OCI-LY7 (cell line): ENCODE data around the gene MPRIP. TPM values are rescaled to one million over a fixed set of nuclear protein-coding genes. Genes with fewer than 3 reads are reported as not detected.

ENCODE experiments used
- BruUV-seq: library from RNA; stranded (reverse); fragments of 400-500 nt; replicated peaks from 2 replicates; lab custom pipeline; 2021; lab: Mats Ljungman, UMichigan
- CTCF ChIA-PET: fragments of 300-600 bp; sonication (Branson Sonifier 250); formaldehyde crosslinking; loops from one replicate; lab custom pipeline; 2022; ENCODE audit warnings: antibody characterized with exemption; ENCODE audit not compliant: unreplicated experiment; lab: Charles Lee
- POLR2A ChIA-PET: fragments of 300-600 bp; sonication (Branson Sonifier 250); formaldehyde crosslinking; loops from one replicate; lab custom pipeline; 2022; ENCODE audit warnings: antibody characterized with exemption; lab: Charles Lee
- DNase-seq: peaks from one replicate; pipeline ENCODE4 v3.0.0-alpha.2; 2015; ENCODE audit warnings: low spot score
- H2AFZ ChIP-seq: fragments of 200-600 bp; sonication (generic), shearing (Covaris generic); 2 replicates; pipeline ENCODE4 v1.6.1; 2014; ENCODE audit warnings: mild to moderate bottlenecking, antibody characterized with exemption, low read length, moderate library complexity
- H3K27ac ChIP-seq: fragments of 200-600 bp; sonication (generic); 2 replicates; pipeline ENCODE4 v1.5.1; 2014; ENCODE audit warnings: mixed run types, low read depth, mild to moderate bottlenecking, moderate library complexity, low read length, inconsistent platforms; ENCODE audit not compliant: poor library complexity, severe bottlenecking
- H3K36me3 ChIP-seq: fragments of 200-600 bp; sonication (generic); 2 replicates; pipeline ENCODE4 v1.6.1; 2014; ENCODE audit warnings: mild to moderate bottlenecking, antibody characterized with exemption, low read length, moderate library complexity, mixed read lengths; ENCODE audit not compliant: insufficient read depth
- H3K4me1 ChIP-seq: fragments of 200-600 bp; sonication (generic); 2 replicates; pipeline ENCODE4 v1.5.1; 2014; ENCODE audit warnings: mild to moderate bottlenecking, low read length; ENCODE audit not compliant: insufficient read depth, poor library complexity, severe bottlenecking
- H3K4me2 ChIP-seq: fragments of 200-600 bp; sonication (generic); 2 replicates; pipeline ENCODE4 v1.6.1; 2014; ENCODE audit warnings: mild to moderate bottlenecking, low read length
- H3K4me3 ChIP-seq: fragments of 200-600 bp; sonication (generic); 2 replicates; pipeline ENCODE4 v1.5.1; 2014; ENCODE audit warnings: mild to moderate bottlenecking, low read depth, low read length; ENCODE audit not compliant: poor library complexity, severe bottlenecking
- H3K79me2 ChIP-seq: fragments of 200-600 bp; sonication (generic); 2 replicates; pipeline ENCODE4 v1.6.1; 2016; ENCODE audit warnings: low read depth, mild to moderate bottlenecking, low read length, moderate library complexity, mixed read lengths; ENCODE audit not compliant: insufficient read depth
- H3K9me2 ChIP-seq: fragments of 200-600 bp; sonication (generic); 2 replicates; pipeline ENCODE4 v1.6.1; 2016; ENCODE audit warnings: mild to moderate bottlenecking, low read length, mixed read lengths; ENCODE audit not compliant: insufficient read depth
- H3K9me3 ChIP-seq: fragments of 200-600 bp; sonication (generic); 2 replicates; pipeline ENCODE4 v1.6.1; 2014; ENCODE audit warnings: mild to moderate bottlenecking, mixed run types, low read length, mixed read lengths
- H4K20me1 ChIP-seq: fragments of 200-600 bp; sonication (generic); 2 replicates; pipeline ENCODE4 v1.6.1; 2014; ENCODE audit warnings: mild to moderate bottlenecking, antibody characterized with exemption, low read length, moderate library complexity, mixed read lengths; ENCODE audit not compliant: insufficient read depth
- EZH2phosphoT487 ChIP-seq: fragments of 200-600 bp; sonication (generic); IDR thresholded peaks from 2 replicates; pipeline ENCODE4 v1.6.1; 2018; ENCODE audit warnings: low read depth, borderline replicate concordance, mild to moderate bottlenecking, mixed run types, antibody characterized with exemption, low read length, moderate library complexity, mixed read lengths
- intact Hi-C: fragments of 100-400 bp; cut with micrococcal nuclease; formaldehyde crosslinking; loops from one replicate; pipeline ENCODE4 v1.10.0; 2022; ENCODE audit not compliant: unreplicated experiment
- total RNA-seq, 2 experiments: library from RNA; depleted of rRNA in 1 of 2; stranded (reverse); fragments of >200 nt in 1 of 2; shearing (Covaris generic) in 1 of 2; gene quantifications; 2 replicates each; pipeline ENCODE4 v1.2.3, GENCODE V29; 2014 to 2022
- TF ChIP-seq, protein P1 (sequence below): fragments of 200-600 bp; sonication (generic); conservative IDR thresholded peaks from 2 replicates; pipeline ENCODE4 v1.5.1; 2014; ENCODE audit warnings: mild to moderate bottlenecking, antibody characterized with exemption, low read length, moderate library complexity, mixed read lengths

The MPRIP gene
- total RNA-seq, 2 experiments from 2014 or later = 73.3 to 109 TPM

- no peaks in the 10 kb centered on the region for H3K9me3 ChIP-seq
- no peaks in the 10 kb centered on the region for H3K79me2 ChIP-seq
- H2AFZ ChIP-seq = no peak overlapping the region
- TF ChIP-seq EZH2phosphoT487 = no peak
- TF ChIP-seq, protein P1, sequence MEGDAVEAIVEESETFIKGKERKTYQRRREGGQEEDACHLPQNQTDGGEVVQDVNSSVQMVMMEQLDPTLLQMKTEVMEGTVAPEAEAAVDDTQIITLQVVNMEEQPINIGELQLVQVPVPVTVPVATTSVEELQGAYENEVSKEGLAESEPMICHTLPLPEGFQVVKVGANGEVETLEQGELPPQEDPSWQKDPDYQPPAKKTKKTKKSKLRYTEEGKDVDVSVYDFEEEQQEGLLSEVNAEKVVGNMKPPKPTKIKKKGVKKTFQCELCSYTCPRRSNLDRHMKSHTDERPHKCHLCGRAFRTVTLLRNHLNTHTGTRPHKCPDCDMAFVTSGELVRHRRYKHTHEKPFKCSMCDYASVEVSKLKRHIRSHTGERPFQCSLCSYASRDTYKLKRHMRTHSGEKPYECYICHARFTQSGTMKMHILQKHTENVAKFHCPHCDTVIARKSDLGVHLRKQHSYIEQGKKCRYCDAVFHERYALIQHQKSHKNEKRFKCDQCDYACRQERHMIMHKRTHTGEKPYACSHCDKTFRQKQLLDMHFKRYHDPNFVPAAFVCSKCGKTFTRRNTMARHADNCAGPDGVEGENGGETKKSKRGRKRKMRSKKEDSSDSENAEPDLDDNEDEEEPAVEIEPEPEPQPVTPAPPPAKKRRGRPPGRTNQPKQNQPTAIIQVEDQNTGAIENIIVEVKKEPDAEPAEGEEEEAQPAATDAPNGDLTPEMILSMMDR = no peak
- no TSS peak for BruUV-seq
- no peak overlapping the region for H3K4me2 ChIP-seq
- no peak for DNase-seq
- no peaks in the 10 kb centered on the region for H4K20me1 ChIP-seq
- H3K36me3 ChIP-seq = no peaks in the 10 kb centered on the region
- no peaks in the 10 kb centered on the region for H3K4me1 ChIP-seq
- CTCF ChIA-PET = no interaction called here
- H3K27ac ChIP-seq = no peak overlapping the region
- intact Hi-C loops = no loop called here
- H3K4me3 ChIP-seq = no peak overlapping the region
- POLR2A ChIA-PET = interaction anchor here (0.6 kb wide), 1 partner anchor 22 kb away, joined by 3 read pairs; no protein-coding TSS in a partner anchor
- no peaks in the 10 kb centered on the region for H3K9me2 ChIP-seq
These were observed 24.2 kb upstream of the MPRIP start for GRCh38 chr17:17018021-17018441.

DNA sequence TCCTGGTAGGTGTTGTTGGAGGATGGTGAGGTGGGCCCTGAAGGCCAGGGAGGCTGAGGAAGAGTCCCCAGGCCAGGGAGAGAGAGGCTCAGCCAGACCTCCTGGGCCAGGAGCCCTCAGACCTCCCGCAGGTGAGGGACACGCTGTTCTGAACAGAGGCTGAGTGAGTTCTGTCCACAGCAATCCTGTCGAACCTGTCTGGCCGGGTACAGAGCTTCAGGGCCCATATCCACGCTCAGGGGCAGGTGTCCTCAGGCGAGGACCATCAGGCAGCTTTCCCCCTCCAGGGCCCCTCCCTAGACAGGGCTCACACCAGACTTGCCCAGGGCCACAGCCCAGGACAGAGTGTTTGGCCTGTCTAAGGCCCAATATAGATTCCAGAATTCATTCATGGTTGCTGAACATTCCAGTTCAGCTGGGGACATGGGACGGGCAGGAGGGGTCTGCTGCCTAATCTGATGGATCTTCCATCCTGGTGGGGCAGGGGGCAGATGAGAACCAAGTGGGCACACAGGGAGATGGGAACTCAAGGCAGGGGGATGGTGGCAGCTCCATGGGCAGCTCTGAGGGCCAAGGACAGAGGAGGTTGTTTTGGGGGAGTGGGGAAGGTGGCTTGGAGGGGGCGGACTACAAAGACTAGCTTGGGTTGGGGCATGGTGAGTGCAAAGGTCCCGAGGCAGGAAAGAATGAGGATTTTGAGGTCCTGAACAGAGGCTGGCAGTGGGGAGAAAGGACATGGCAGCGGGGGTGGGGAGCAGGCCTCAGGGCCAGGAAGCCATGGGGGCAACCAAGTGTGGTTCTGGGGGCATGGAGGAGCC, 23.4 kb upstream of the MPRIP start:
- Histone ChIP-seq H3K9me2 (no peaks in the 10 kb centered on the region), H2AFZ (no peak overlapping the region), H3K4me2 (no peak overlapping the region), H4K20me1 (no peaks in the 10 kb centered on the region), H3K4me3 (no peak overlapping the region), H3K9me3 (no peaks in the 10 kb centered on the region), H3K36me3 (no peaks in the 10 kb centered on the region), H3K27ac (no peak overlapping the region), H3K79me2 (no peaks in the 10 kb centered on the region), H3K4me1 (no peaks in the 10 kb centered on the region)
- no peak for DNase-seq
- intact Hi-C loops = no loop called here
- TF ChIP-seq EZH2phosphoT487 = no peak
- TF ChIP-seq, protein P1 = no peak
- BruUV-seq = no TSS peak
- CTCF ChIA-PET = no interaction called here
- POLR2A ChIA-PET = no interaction called here

DNA sequence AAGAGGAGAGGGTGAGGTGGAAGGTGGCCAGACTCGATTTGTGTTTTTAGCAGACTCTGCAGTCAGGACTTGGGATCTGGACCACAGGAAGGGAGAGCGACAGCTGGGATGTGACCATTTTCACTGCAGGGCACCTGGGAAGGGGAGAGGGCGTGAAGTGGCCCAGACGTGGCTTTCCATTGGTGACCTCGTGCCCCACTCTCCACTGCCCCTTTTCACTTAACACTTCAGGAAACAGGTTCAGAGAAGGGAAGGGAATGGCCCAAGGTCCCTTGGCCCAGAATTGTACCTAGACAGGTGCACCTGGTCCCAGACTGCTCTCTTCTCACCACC, 22.9 kb upstream of the MPRIP start:
- ChIA-PET POLR2A (no interaction called here), CTCF (no interaction called here)
- H2AFZ ChIP-seq = no peak overlapping the region
- no peaks in the 10 kb centered on the region for H3K4me1 ChIP-seq
- H3K9me2 ChIP-seq = no peaks in the 10 kb centered on the region
- no peak for TF ChIP-seq EZH2phosphoT487
- TF ChIP-seq, protein P1 = no peak
- intact Hi-C loops = no loop called here
- H4K20me1 ChIP-seq = no peaks in the 10 kb centered on the region
- no peak overlapping the region for H3K4me3 ChIP-seq
- H3K4me2 ChIP-seq = no peak overlapping the region
- no peaks in the 10 kb centered on the region for H3K36me3 ChIP-seq
- no peak overlapping the region for H3K27ac ChIP-seq
- no peaks in the 10 kb centered on the region for H3K9me3 ChIP-seq
- no peaks in the 10 kb centered on the region for H3K79me2 ChIP-seq
- no peak for DNase-seq
- BruUV-seq = no TSS peak
